Retinal pigment epithelial cell (primary cell): ENCODE data around the gene SPACA9.

Source experiments
- DNase-seq: peaks from one replicate; pipeline ENCODE4 v3.0.0-alpha.2; 2010; ENCODE audit warnings: low read depth
- H3K4me3 ChIP-seq: 2 replicates; pipeline ENCODE4 v1.5.1; 2011; ENCODE audit warnings: mild to moderate bottlenecking, low read length, control low read depth, moderate library complexity
- TF ChIP-seq, protein P1 (sequence below): conservative IDR thresholded peaks from 2 replicates; pipeline ENCODE4 v1.5.1; 2011; ENCODE audit warnings: low read depth, low read length, control low read depth, inconsistent platforms

SPACA9 gene

DNA sequence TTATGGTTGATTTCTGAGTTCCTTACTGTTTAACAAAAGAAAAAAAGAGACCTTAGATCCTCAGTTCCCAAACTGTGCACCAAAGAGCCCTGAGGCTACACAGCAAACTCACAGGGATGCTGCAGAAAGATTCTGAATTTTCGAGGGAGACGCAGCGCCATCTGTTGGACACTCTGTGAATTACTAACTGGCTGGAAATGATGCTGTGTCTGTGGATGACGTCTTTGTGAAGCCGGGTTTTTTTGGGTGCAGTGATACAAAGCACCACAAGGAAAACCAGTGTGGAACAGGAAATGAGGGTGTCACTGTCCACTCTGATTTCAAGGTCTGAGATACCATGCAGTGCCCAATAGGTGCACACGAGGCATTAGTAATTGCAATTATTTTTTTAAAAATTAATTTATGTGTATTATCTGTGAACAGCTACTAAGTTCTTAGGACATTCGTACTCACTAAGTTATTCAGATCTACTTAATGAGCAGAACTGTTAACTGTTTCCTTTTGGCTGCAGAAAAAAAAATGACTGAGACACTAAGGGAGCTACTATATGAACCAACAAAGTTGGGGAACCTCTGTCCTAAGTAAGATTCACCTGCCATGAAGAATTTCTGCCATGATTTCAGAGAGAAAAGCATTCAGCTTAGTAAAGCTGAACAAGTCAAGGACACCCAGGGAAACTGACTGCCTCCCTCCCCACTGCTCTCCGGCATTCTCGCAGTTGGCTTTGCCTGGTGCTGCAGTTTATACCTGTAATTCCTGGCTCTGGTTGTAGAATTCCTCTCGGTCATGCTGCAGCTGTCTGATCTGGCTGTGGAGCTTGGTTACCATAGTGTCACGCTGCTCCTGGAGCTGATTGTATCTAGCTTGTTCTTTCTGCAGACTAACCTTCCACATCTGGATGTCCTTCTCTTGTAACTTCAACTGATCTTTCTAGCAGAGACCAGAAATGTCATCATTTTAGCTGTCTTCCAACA, 23.4 kb downstream of the SPACA9 start:
- H3K4me3 ChIP-seq = no peak overlapping the region

DNA sequence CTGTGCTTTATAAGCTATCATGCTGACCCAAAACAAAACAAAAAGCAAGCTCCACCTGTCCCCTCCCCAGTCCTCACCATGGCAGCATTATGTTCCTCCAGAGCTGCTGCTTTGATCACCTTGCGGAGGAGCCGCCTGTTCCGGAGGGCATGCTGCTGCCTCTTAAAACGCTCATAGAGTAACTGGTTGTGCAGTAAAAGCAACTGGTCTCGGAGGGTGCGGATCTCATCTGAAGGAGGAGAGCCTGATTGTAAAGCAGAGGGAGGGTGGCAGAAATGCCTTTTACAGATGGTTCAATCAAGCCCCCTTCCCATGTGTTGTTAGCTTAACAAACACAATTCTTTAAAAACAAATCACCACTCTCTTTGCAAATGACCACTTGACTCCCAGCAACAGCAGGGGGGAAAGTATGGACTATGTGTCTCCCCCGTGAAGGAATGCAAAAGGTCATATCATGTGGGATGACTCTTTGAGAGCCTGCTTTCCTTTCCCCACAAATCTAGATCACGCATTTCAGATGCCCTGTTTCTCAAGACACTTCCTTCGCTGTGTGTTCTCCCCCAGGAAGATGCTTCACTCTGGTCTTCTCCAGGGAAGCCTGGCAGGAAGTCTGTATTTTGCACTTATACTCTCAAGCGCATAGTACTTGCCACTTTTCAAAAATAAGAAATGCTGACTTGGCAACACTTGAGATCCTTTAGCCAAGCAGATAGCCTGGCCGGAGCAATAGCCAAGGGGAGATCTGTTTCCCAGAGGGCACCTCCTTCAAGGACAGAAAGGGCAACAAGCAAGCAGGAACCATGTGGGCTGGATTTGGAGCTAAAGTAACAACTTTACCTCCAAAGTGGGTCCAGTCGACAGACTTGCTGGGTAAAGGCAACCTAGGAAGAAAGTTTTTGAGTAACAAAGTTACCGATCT, 25.1 kb downstream of the SPACA9 start:
- TF ChIP-seq, protein P1, sequence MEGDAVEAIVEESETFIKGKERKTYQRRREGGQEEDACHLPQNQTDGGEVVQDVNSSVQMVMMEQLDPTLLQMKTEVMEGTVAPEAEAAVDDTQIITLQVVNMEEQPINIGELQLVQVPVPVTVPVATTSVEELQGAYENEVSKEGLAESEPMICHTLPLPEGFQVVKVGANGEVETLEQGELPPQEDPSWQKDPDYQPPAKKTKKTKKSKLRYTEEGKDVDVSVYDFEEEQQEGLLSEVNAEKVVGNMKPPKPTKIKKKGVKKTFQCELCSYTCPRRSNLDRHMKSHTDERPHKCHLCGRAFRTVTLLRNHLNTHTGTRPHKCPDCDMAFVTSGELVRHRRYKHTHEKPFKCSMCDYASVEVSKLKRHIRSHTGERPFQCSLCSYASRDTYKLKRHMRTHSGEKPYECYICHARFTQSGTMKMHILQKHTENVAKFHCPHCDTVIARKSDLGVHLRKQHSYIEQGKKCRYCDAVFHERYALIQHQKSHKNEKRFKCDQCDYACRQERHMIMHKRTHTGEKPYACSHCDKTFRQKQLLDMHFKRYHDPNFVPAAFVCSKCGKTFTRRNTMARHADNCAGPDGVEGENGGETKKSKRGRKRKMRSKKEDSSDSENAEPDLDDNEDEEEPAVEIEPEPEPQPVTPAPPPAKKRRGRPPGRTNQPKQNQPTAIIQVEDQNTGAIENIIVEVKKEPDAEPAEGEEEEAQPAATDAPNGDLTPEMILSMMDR = no peak
- no peak overlapping the region for H3K4me3 ChIP-seq
- DNase-seq = no peak

More for the DNA sequence above, 23.4 kb downstream of the SPACA9 start:
- TF ChIP-seq, protein P1 = peak; percentile 88
- DNase-seq = peak; percentile 22

GRCh38 chr9:132905726-132906125, 27.0 kb downstream of the SPACA9 start:
- no peak for DNase-seq
- TF ChIP-seq, protein P1 = no peak
- no peak overlapping the region for H3K4me3 ChIP-seq

DNA sequence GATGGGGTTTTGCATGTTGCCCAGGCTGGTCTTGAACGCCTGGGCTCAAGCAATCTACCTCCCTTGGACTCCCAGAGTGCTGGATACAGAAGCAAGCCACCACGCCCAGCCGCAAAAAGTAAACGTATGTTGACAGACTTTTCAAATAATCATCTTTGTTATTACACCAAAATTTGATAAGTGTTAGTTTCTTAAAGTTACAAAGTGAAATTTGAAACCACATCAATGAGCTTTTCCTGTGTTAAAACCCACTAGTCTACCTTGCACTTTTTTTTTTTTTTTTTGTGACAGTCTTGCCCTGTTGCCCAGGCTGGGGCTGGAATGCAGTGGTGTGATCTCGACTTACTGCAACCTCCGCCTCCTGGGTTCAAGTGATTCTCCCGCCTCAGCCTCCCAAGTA, 29.9 kb downstream of the SPACA9 start:
- H3K4me3 ChIP-seq = no peak overlapping the region
- TF ChIP-seq, protein P1 = no peak
- DNase-seq = no peak

- no peak for DNase-seq
- TF ChIP-seq, protein P1 = no peak
- H3K4me3 ChIP-seq = no peak overlapping the region
Observed at GRCh38 chr9:132909311-132909710, 30.6 kb downstream of the SPACA9 start.

DNA sequence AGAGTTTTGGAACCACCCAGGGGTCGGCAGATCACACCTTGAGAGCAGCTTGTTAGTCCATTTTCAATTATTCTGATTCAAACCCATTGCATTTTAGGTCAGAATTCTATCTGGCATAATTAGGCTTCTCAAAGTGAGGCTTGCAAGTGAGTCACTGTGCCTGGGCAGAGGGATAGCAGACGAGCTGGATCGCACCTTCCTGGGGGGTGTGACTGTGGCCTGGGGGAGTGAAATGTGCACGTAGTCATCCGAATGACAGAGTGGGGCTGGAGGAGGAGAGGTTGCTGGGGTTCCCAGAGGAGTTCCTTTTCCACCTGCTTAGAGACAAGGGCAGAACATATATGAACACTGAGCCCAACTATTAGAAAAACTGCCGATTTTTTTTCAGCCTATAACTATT, 31.7 kb downstream of the SPACA9 start:
- DNase-seq = no peak
- no peak overlapping the region for H3K4me3 ChIP-seq
- TF ChIP-seq, protein P1 = no peak
